Measurements from ENCODE around the gene ENTPD2.

The ENTPD2 gene

DNA sequence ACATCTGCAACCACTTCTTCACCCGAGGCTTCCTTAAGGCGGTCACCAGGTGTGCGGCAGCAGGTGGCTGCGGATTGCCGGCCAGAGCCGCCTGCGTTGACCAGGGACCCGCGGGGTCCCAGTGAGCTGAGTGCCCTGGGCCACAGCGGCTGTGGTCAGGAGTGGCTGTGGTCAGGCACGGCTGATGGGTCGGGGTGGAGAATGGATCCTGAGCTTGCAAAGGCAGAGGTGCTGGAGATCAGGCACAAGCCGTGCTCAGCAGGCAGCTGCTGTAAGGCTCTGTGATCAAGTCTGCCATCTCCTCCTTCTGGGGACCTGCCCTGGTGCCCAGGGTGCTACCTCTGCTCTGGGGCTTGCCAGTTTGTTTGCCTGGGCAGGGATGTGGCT is 25.5 kb upstream of the ENTPD2 start:
- no peak for DNase-seq (ENCODE audit: low spot score)

DNA sequence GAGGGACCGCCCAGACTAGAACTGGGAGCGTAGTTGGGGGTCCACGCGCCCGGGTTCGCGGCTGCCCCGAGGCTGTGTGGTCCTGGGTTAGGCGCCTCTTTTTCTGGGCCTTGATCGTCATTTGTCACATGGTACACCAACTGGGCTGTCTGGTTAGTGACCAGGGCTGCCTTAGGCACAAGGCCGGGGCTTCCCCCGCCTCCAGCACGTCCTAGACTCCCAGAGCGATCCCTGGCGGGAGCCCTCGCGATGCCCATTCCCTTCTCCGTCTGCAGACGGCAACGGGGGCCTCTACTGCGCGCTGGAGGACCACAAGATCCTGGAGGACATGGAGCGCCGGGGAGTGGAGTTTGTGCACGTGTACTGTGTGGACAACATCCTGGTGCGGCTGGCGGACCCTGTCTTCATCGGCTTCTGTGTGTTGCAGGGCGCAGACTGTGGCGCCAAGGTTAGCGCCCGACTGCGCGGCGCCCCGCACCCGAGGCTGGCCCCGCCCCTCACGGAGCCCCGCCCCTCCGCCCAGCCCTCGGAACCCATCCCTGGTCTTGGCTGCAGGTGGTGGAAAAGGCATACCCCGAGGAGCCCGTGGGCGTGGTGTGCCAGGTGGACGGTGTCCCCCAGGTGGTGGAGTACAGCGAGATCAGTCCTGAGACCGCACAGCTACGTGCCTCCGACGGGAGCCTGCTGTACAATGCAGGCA is 25.0 kb upstream of the ENTPD2 start:
- DNase-seq (ENCODE audit: low spot score) = no peak

DNA sequence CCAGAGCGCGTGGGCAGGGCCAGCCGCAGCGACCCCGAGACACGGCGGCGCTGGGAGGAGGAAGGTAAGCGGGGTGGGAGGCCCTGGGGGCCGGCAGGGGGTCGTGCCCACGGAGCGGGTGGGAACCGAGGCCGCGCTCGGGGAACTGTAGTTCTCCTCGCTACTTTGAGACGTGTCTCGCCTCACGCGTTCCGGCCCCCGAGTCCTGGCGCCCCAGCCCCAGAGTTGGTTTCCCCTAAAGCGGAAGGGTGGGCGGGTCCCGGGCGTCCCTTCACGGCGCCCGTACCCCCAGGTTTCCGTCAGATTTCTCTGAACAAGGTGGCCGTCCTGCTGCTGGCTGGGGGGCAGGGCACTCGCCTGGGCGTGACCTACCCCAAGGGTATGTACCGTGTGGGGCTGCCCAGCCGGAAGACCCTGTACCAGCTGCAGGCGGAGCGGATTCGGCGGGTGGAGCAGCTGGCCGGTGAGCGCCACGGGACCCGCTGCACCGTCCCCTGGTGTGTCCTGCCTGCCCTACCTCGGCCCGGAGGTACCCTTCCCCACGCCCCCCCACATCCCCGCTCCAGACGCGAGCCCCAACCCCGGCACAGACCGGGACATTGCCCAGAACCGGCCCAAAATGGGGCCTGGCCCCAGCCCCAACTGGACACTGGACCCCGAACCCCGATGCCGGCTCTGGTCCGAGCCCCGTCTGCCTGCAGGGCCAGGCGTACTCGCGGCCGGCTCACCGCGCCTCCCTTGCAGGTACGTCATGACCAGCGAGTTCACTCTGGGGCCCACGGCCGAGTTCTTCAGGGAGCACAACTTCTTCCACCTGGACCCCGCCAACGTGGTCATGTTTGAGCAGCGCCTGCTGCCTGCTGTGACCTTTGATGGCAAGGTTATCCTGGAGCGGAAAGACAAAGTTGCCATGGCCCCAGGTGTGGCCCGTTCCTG is 24.2 kb upstream of the ENTPD2 start:
- DNase-seq (ENCODE audit: low spot score) = no peak

DNA sequence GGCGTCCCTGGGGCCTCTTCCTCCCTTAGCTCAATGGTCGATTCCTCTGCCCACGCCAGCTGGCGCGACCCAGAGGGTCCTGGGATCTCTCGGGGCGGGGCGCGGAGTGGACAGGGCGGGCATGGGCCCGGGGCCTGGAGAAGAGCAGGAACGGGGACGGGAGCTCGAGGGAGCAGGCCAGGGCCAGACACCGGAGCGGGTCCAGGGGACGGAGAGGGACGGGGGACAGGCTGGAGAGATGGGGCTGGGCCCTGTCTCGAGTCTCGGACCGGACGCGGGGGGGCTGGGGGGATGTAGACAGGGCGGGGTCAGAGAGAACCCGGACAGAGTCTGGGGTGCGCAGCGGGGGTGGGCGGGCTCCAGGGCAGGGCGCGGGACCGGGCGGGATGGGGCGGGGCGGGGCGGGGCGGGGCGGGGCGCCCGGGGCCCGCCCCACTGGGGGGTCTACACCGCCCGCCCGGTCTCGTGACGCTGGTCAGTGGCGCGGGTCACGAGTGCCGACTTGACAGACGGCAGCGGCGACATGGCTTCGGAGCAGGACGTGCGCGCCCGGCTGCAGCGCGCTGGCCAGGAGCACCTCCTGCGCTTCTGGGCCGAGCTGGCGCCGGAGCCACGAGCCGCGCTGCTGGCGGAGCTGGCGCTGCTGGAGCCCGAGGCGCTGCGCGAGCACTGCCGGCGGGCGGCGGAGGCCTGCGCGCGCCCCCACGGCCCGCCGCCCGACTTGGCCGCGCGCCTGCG is 23.3 kb upstream of the ENTPD2 start, which contains the start of gene UAP1L1:
Gene UAP1L1 (plus strand): TSS at position 508 of the 738 bp plus-strand sequence. CDS start 16 bp downstream, at position 524.
- no peak for DNase-seq (ENCODE audit: low spot score)

DNA sequence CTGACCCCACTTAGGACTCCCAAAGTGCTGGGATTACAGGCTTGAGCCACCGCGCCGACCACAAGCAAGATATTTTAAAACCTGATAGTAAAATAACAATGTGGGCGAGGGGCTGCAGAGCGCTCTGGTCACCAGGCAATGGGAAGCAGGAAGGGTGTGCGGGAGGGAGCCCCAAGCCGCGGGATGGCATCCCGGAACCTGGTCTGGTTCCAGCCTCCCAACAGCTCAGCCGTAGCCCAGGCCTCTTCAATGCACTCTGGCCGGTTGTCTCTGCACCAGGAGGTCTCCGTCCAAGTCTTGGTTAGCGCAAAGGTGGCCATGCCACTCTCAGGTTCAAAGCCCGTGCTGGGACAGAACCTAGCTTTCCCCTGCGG is 22.8 kb upstream of the ENTPD2 start:
- DNase-seq (ENCODE audit: low spot score) = no peak

DNA sequence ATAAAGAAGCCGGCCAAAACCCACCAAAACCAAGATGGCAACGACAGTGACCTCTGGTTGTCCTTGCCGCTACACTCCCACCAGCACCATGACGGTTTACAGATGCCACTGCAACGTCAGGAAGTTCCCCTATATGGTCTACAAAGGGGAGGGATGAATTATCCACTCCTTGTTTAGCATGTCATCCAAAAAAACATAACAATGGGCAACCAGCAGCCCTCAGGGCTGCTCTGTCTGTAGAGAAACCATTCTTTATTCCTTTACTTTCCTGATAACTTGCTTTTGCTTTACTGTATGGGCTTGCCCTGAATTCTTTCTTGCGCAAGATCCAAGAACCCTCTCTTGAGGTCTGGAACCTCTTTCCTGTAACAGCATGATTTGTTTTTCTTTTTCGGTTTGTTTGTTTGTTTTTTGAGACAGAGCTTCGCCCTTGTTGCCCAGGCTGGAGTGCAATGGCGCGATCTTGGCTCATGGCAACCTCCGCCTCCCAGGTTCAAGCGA is 21.5 kb upstream of the ENTPD2 start:
- no peak for DNase-seq (ENCODE audit: low spot score)

DNA sequence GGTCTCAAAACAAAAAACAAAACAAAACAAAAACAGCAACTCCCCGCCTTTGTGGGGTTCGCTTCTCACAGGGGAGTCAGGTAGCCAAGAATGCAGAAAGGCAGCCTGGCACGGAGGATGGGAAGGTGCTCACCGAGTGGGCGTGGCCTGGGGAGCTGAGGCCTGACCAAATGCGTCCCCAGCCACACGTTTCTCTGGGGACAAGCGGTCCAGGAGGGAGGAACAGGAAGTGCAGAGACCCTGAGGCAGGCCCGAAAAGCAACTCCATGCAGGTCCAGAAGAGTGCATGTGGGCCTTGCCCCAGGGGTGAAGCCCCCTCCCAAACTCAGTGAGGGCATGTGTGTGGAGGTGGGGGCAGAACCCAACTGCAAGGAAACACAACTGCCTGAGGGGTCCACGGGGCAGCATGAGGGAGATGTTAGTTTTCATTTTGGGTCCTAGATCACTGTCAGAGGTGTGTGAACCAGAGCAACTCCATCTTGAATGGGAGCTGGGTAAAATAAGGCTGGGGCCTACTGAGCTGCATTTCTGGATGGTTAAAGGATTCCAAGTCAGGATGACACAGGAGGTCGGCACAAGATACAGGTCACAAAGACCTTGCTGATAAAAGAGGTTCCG is 20.9 kb upstream of the ENTPD2 start:
- no peak for DNase-seq (ENCODE audit: low spot score)

DNA sequence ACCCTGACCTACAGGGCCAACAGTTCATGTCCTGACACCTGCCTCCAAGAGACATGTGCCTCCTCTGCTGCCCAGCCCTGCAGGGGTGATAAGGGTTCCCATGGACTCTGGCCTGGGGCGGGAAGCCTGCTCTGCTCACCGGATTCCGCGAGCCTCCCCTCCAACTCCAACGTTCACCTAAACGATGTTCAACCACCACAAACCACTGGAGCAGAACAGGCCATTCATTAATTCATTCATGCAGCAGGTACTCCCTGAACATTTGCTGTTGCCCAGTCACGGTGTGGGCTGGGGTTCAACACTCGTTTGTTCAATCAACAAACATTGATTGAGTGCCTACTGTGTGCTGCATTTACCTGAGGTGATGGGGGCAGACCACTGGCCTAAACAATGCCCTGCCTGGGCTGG is 20.1 kb upstream of the ENTPD2 start:
- no peak for DNase-seq (ENCODE audit: low spot score)

DNA sequence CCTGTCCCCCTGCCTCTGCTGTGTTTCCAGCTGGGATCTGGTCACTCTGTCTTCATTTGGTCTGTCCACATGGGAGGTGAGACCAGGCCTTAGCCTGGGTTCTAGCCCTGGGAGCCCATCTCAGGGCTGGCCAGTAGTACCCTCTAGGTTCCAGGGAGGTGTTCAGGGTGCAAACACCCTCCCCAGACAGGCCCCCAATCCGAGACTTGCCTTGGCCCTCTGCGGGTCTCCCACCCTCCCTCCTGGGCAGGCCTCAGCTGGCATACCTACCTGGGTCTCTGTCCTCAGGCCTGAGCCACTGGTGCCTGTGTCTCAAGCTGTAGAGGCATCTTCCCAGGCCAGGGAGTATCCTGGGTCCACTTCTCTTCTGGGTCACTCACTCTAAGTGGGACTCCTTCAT is 17.4 kb upstream of the ENTPD2 start:
- DNase-seq (ENCODE audit: low spot score) = no peak

DNA sequence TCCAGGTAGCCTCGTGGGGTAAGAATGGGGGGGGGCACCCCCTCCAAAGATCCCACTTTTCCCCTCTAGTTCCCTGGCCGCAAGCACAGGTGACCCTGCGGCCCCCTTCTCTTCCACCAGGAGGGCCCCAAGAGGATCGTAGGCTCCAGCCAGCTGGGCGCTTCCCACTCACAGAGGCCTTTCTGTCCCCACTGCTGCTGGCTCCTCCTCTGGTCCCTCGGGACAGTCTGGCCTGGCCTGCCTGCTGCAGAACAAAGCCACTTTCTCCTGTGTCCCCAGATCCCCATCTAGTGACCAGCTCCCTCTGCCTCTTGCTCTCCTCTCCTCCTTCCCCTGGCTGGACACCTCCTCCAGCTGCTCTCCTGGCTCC is 17.0 kb upstream of the ENTPD2 start:
- DNase-seq (ENCODE audit: low spot score) = no peak

DNA sequence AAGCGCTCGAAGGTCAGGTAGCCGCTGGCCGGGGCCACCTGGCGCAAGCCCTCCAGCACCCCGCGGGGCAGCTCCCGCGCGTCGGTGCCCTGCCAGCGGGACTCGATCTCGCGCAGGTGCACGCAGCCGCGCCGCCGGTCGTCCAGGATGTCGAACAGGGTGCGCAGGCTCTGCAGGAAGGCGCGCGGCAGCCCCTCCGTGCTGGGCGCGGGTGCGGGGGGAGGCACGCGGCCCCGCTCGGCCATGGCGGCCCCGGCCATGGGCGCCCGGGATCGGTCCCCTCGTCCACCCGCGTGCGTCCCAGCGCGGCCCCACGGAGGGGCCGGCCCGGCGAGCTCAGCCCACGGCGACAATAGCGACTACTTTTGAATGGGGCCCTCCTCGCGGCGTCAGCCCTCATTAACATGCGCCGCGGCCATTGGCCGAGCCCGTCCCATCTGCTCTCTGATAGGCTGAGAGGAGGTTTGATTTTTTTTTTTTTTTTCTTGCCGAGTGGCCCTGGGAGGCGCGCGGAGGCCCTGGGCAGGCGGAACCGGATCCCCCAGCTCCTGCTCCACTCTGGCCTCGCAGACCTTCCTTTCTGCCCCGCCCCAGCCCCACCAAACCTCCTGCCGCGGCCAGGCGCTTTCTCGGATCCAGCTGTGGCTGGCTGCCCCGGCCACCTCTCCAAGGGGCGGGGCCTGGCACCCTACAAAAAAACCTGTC is 16.5 kb upstream of the ENTPD2 start, which contains the start of gene SAPCD2:
Gene SAPCD2 (minus strand): TSS at position 357 of the 705 bp plus-strand sequence. CDS start 97 bp downstream, at position 260.
- DNase-seq (ENCODE audit: low spot score) = peak; percentile 84

DNA sequence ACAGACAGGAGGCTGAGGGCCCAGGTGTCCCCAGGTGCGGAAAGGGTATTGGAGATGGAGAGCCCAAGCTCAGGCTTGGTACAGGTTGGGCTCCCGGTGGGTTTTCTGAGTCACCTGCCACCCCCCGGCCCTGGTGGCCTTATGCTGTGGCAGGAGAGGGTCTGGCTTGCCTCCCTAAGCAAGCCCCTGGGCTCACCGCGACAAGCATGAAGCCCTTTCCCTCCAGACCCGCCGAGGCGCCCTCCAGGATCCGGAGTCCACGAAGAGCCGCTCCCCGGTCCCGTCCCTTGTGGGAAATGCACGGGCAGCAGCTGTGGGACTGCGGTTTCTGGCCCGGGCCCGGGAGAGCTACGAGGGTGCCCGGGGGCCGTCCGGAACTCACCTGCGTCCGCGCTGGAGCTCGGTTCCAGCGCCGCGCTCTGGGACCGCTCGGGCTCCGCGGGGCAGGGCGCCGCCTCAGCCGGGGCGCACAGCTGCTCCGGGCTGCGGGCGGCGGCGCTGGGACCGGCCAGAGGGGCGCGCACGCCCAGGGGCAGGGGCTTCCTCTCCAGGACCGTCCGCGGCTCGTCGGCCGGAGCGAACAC is 15.7 kb upstream of the ENTPD2 start:
- no peak for DNase-seq (ENCODE audit: low spot score)

DNA sequence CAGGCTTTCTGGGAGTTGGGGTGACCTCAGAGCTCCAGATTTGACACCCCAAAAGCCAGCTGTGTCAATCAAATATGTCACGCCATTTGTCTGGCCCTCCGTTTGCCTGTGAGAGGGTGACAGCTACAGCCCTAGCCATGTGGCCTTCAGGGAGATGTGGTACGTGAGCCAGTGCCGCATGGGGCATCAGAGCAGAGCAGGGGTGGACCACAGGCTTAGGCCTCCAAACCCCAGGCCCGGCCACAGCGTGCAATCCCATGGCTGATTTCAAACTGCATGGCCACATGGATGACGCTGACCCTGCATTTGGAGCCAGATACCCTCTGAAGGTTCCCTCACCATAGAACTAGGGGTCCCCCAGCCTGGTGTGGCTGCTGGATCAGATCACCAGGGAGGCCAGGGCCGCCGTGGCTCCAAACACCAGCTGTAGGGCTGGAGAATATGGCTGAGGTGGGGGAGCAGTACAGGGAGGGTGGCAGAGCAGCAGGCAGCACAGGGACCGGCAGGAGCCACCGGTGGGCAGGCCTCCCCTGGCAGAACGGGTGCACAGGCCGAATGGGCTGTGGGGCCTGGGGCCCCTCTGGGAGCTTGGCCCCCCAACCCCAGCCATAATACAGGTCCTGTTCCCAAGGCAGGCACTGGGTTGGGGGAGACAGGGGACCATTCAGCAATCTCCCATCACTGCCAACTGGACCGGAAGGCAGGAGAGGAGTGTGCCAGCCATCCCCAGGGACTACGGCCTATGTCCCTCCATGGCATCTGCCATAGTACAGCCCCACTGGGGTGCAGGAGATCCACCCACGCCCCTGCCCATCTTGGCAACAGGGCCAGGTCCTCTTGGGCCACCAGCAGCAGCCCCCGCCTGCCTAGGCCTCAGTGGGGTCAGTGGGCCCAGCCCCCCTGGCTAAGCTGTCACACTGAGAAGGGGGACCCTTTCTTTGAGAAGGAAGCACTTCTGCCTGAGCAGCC is 15.0 kb upstream of the ENTPD2 start:
- DNase-seq (ENCODE audit: low spot score) = no peak

DNA sequence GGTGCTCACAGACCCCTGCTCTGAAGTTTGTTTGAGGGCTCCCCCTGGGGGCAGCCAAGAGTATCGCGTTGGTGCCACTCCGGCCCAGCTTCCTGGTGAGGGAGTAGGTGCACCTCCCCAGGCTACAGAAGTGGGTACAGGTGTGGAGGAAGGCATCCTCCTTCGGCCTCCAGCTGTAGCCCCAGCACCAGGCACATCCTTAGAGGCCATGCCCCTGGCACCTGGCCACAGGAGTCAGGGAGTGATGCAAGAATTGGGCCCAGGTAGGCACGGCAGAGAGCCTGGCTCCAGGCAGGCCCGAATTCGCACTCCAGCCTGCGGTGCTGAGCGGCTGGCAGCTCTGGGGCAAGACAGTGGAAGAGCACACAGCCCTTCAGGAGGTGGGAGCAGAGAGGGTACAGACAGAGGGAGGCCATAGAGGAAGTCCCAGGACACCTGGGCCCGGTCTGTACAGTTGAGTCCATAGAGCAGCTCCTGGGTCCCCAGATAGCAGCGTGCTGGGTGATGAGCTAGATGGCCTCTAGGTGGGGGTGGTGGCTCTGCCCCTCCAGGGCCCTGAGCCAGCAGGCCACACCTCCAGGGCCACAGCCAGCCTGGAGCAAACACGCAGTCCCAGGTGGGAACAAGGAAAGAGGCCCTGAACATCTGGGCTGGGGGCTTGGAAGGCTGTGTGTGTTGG is 14.1 kb upstream of the ENTPD2 start:
- peak; percentile 69 for DNase-seq (ENCODE audit: low spot score)

DNA sequence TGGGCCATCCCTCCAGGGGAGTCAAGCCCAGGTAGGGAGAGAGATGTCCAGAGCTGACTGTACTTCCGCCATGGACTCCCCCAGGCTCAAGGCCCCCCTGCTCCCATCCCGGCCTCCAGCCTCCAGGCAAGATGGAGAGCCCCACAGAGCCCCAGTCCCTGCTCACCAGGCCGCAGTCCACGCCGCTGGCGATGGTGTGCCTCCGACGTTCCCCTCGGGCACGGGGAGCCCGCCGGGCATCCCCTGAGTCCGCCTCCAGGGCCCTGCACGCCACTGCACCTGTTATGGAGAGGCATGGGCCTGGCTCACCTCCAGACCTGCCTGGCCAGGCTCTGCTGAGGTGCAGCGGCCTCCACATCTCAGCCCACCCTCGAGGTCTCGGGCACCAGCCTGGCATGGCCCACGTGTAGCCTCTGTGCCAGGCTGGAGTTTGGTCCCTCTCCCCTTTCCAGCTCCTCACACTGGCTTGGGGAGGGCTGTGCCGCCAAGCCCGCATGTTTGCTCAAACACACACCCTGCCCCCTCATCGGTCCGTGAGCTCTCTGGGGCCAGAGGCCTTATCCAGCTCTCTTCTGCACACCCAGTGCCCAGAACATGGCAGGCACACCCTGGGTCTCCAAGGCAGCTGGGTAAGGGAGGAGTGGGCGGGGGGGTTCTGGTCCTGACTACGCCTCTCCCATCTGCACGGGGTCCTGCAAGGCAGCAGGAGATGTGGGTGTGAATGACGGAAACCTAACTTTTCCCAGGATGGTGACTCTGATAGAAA is 12.4 kb upstream of the ENTPD2 start:
- no peak for DNase-seq (ENCODE audit: low spot score)

DNA sequence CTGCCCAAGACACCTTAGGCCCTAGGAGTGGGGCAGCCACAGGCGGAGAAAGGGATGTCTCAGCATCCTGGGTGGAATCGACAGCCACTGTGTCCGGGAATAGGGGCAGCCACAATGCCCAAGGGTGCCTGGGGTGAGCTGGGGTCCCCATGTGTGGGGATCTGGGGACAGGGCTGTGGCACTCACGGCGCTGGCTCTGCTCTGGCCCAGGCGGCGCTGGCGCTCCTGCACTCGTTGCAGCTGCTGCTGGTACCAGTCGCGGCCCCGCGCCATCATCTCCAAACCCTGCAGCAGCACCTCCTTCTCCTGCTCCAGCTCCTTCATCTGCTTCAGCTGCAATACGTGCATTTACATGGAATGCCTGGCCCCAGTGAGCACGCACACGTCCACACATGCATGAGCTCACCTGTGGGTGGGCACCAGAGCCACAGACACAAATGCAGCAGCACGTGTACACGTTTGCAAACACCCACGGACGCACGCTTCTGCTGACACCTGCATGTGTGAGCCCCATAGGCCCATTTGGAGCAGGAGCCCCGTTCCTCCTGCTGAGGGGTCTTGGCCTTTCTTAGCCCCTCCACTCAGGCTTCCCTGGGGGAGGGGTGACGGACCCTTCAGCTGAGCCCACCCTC is 11.6 kb upstream of the ENTPD2 start:
- no peak for DNase-seq (ENCODE audit: low spot score)

DNA sequence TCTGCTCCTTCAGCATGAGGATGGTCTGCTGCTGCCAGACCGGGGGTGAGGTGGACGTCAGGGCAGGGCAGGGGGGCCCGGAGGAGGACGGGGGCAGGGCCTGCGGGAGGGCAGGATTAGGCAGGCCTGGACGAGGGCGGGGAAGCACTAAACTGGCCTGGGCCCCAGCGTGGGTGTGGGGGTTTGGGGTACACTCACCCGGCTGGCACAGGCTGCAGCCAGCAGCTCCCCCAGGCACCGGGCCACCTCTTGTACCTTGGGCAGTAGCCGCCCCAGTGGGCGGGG is 11.0 kb upstream of the ENTPD2 start:
- no peak for DNase-seq (ENCODE audit: low spot score)

All from kidney capillary endothelial cell (primary cell).